Tibial nerve (tissue), 4 donors: ENCODE data around the gene GRM7.

Experiments
- CTCF ChIP-seq, 5 experiments: fragments of 200-600 bp in 3 of 5; fragments of 450-650 bp in 2 of 5; sonication (generic) in 3 of 5; IDR thresholded peaks; one replicate each; pipeline ENCODE4 v1.5.1; 2016 to 2019; ENCODE audit warnings: antibody characterized with exemption in 5 of 5, mild to moderate bottlenecking in 3 of 5, moderate library complexity in 2 of 5
- EP300 ChIP-seq, 2 donors: sonication (generic); formaldehyde crosslinking; IDR thresholded peaks; one replicate each; pipeline ENCODE4 v1.6.1; 2017; ENCODE audit warnings: antibody characterized with exemption in 2 of 2, mild to moderate bottlenecking in 1 of 2
- POLR2A ChIP-seq, 2 donors: fragments of 450-650 bp; IDR thresholded peaks; one replicate each; pipeline ENCODE4 v1.6.1; 2017; ENCODE audit warnings: antibody characterized with exemption in 2 of 2, mild to moderate bottlenecking in 2 of 2, moderate library complexity in 2 of 2

DNA sequence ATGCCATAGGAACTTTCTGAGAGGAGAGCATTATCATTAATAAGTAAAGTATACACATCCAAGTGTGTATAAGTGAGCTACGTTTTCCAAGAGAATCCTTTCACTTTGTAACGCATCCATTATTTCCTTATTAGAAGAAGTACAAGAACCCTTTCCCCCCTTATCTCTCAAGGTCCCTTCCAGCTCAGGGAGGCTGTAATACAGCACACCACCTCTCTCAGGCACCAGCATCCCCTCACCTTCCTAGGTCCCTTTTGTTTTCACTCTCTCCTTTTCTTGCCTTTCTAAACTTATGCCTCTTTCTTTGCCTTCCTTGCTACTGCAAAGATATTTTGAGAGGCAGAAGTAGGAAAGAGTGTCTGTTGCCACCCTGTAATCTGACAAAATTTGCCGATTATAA is 446.0 kb downstream of the GRM7 start:
- TF ChIP-seq POLR2A (IDR thresholded peaks at IDR 0.05) = no peak
- no peak for TF ChIP-seq CTCF (IDR thresholded peaks at IDR 0.05)
- no peak for TF ChIP-seq EP300 (IDR thresholded peaks at IDR 0.05)
